Naive thymus-derived CD8-positive, alpha-beta T cell (primary cell): ENCODE results near the gene SIPA1L3. TPM values are rescaled to one million over a fixed set of nuclear protein-coding genes. Genes with fewer than 3 reads are reported as not detected.

Source experiments
- ATAC-seq, 2 donors: fragments of 150-1000 bp; cut with Tn5 transposase in 1 of 2; sonication (Bioruptor Pico), chemical (Tn5 transposase) in 1 of 2; 1 replicate in 1 of 2; 2 replicates in 1 of 2; pipeline ENCODE4 v1.10.0; 2021; ENCODE audit warnings: mild to moderate bottlenecking in 2 of 2, moderate library complexity in 2 of 2
- POLR2A ChIA-PET: fragments of 350-600 bp; sonication (Branson Sonifier 250); formaldehyde crosslinking; loops from one replicate; lab custom pipeline; 2021; ENCODE audit warnings: antibody characterized with exemption; lab: Charles Lee
- DNase-seq, 10 donors: peaks; one replicate each; pipeline versions ENCODE4 v3.0.0 to v3.0.0-alpha.2; 2020 to 2022
- H3K27ac Mint-ChIP-seq, 10 donors: one replicate each; pipeline ENCODE4 v1.8.0; 2020 to 2022; ENCODE audit warnings: mild to moderate bottlenecking in 10 of 10, mixed read lengths in 10 of 10, moderate library complexity in 4 of 10, inconsistent platforms in 1 of 10
- H3K27me3 Mint-ChIP-seq, 5 donors: one replicate each; pipeline ENCODE4 v1.8.0; 2021 to 2022; ENCODE audit warnings: mixed read lengths in 5 of 5
- H3K36me3 Mint-ChIP-seq, 3 donors: one replicate each; pipeline ENCODE4 v1.8.0; 2020 to 2022; ENCODE audit warnings: mixed read lengths in 3 of 3, mild to moderate bottlenecking in 2 of 3, inconsistent platforms in 1 of 3
- H3K4me1 Mint-ChIP-seq, 4 donors: one replicate each; pipeline ENCODE4 v1.8.0; 2021 to 2022; ENCODE audit warnings: mixed read lengths in 4 of 4
- H3K4me3 Mint-ChIP-seq, 10 donors: one replicate each; pipeline ENCODE4 v1.8.0; 2020 to 2022; ENCODE audit warnings: mild to moderate bottlenecking in 10 of 10, mixed read lengths in 10 of 10, moderate library complexity in 6 of 10, inconsistent platforms in 1 of 10
- H3K9me3 Mint-ChIP-seq, 9 donors: one replicate each; pipeline ENCODE4 v1.8.0; 2020 to 2022; ENCODE audit warnings: mixed read lengths in 9 of 9, mild to moderate bottlenecking in 3 of 9, inconsistent platforms in 1 of 9, moderate library complexity in 1 of 9
- polyA plus RNA-seq, 3 donors: library from polyadenylated mRNA; unstranded; fragments of 300-500 nt; fragmentation: Illumina TruSeq; gene quantifications; one replicate each; pipeline ENCODE4 v1.2.3, GENCODE V29; 2021
- total RNA-seq, 8 experiments: library from RNA in 2 of 8; stranded (reverse) in 2 of 8; gene quantifications; one replicate each; pipeline ENCODE4 v1.2.3 and lab custom pipeline; 2021 to 2026

Gene SIPA1L3
- total and polyA plus RNA-seq, 5 experiments from 2014 or later = 0.66 to 34.5 (median 1.6) TPM

DNA sequence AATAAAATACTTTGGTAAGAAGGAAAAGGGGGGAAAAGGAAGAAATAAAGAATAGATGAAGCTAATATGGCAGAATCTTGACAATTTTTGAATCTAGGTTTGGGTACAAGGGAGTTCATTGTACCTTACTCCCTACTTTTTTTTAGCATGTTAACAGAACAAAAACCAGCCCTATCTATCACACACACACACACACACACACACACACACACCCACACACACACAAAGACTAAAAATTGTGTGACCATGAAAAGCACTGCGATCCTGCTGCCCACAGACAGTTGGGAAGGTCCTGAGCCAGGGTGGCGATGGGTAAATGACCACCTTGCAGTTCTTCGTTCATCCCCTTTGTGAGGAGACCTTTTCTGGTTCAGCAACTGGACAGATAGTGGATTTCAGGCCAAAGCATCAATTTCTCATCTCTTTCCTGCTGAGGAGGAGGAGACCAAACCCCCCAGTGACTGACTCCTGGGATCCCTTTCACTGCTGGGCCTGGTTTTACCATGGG lies 91.8 kb downstream of the SIPA1L3 start:
- Mint-ChIP-seq H3K4me1 (peaks cover 12 to 38% (median 25%) of the 10 kb centered on the region in 4 donors), H3K27me3 (no peaks in the 10 kb centered on the region), H3K4me3 (no peak overlapping the region), H3K9me3 (no peaks in the 10 kb centered on the region), H3K36me3 (peaks cover 0 to 8% (median 7%) of the 10 kb centered on the region in 3 donors), H3K27ac (peak overlapping the region in 1 of 10 donors; percentile 82)
- ATAC-seq = no peak
- POLR2A ChIA-PET = no interaction called here
- DNase-seq = no peak

DNA sequence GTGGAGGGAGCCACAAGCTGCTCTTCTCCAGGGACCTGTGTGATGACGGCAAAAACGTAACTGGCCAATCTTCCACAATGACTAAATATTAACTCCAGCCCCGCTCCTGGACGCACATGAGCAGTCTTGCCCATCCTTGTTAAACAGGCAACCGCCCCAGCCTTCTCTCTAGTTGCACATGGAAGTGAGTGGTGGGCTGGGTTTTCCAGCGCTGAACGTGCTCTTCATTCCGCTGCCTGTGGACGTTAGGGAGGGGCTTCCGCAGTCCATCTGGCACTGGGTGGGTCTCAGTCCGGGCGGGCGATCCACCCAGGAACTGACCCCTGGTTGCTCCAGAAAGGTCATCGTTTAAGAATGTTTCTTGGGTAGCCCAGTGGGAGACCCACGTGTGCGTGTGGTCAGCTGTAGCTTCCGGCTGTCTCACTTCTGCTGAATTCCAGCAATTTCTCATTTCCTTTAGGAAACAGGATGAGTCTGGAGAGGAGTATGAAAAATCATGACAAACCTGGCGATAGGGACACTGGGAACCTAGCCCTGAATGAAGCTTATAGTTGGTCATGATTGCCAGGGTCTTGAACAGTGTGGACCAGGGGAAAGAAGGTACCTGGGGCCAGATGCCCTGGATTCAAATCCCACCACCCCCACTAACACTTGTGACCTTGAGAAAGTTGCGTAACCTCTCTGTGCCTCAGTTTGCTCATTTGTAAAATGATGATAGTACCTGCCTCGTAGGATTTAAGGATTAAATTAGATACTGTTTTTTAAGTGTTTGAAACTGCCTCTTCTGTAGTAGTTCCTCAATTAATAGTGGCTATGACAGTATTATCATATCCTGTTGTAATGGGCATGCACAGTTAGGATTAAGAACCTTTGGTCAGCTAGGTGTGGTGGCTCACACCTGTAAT lies 92.6 kb downstream of the SIPA1L3 start:
- POLR2A ChIA-PET = interaction anchor here (0.7 kb wide), 1 partner anchor 13 kb away, joined by 9 read pairs; no protein-coding TSS in a partner anchor
- H3K4me3 Mint-ChIP-seq = no peak overlapping the region
- H3K27me3 Mint-ChIP-seq = no peaks in the 10 kb centered on the region
- no peak overlapping the region for H3K27ac Mint-ChIP-seq
- DNase-seq = no peak
- no peak for ATAC-seq
- H3K4me1 Mint-ChIP-seq = peaks cover 10 to 35% (median 24%) of the 10 kb centered on the region in 4 donors
- no peaks in the 10 kb centered on the region for H3K9me3 Mint-ChIP-seq
- H3K36me3 Mint-ChIP-seq = peaks cover 0 to 7% (median 3%) of the 10 kb centered on the region in 3 donors

DNA sequence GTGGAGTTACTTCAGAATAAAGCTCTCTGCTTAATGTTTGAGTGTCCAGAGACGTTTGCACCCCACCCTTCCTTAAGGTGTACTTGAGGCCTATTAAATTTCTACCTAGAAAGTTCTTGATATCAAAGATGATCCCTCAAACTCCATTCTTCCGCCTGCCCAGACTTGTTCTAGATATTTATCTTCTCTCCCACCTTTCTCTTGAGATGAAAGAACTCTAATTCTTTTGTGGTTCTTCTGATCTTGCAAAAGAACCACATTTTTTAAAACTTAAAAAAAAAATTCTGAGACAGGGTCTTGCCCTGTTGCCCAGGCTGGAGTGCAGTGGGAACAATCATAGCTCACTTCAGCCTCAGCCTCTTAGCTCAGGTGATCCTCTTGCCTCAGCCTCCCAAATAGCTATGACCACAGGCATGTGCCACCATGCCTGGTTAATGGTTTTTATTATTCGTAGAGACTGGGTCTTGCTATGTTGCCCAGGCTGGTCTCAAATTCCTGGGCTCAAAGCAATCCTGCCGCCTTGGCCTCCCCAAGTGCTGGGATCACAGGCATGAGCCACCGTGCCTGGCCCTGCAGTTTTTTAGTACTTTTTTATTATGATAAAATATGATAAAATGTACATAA lies 94.3 kb downstream of the SIPA1L3 start:
- H3K4me1 Mint-ChIP-seq = peaks cover 9 to 48% (median 21%) of the 10 kb centered on the region in 4 donors
- POLR2A ChIA-PET = interaction anchor here (0.5 kb wide), 1 partner anchor 134 kb away, joined by 3 read pairs; no protein-coding TSS in a partner anchor
- DNase-seq (no peak), ATAC-seq (no peak)
- H3K27me3 Mint-ChIP-seq = no peaks in the 10 kb centered on the region
- no peaks in the 10 kb centered on the region for H3K9me3 Mint-ChIP-seq
- H3K4me3 Mint-ChIP-seq = no peak overlapping the region
- no peaks in the 10 kb centered on the region for H3K36me3 Mint-ChIP-seq
- no peak overlapping the region for H3K27ac Mint-ChIP-seq

DNA sequence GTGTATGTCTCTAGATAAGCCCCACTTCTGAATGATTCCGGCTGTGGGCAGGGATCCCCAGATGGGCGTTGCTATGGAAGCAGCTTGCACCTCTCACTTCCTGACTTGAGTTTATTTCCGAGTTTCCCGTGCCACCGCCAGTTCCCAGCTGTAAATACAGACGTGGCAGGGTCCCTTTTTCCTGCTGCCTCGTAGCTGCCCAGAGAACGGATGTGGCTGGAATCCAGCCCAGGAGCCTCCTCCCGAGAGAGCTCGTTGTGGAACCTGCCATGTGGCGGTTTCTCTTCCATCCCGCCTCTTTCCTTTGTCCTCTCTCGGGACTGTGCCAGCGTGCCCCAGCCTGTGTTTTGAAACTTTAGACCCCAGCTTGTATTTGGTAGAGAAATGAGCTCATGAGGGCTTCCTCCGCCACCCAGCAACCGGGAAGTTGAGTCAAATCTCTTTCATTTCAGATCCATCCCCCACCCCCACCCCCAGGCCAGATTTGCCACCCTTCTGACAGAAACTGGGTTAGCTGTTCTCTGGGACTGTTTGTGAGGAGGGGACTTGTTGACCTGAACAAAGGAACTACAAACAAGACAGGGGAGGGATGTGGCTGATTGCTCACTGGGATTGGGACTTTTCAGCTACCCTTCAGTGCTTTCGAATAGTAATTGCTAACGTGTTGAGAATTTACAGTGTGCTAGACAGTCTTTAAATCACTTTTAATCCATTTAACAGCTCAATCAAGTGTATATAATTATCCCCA lies 96.6 kb downstream of the SIPA1L3 start:
- POLR2A ChIA-PET = interaction anchor here (0.6 kb wide), 1 partner anchor 1950 kb away, joined by 7 read pairs; no protein-coding TSS in a partner anchor
- Mint-ChIP-seq H3K27me3 (no peaks in the 10 kb centered on the region), H3K4me1 (peaks cover 13 to 54% (median 24%) of the 10 kb centered on the region in 4 donors), H3K4me3 (no peak overlapping the region), H3K27ac (no peak overlapping the region), H3K9me3 (no peaks in the 10 kb centered on the region), H3K36me3 (peaks cover 0 to 6% (median 0%) of the 10 kb centered on the region in 3 donors)
- ATAC-seq (no peak), DNase-seq (no peak)

GRCh38 chr19:38004186-38004520 lies 97.1 kb downstream of the SIPA1L3 start:
- peaks cover 15 to 50% (median 20%) of the 10 kb centered on the region in 4 donors for H3K4me1 Mint-ChIP-seq
- H3K36me3 Mint-ChIP-seq = peaks cover 0 to 6% (median 0%) of the 10 kb centered on the region in 3 donors
- ATAC-seq (no peak), DNase-seq (no peak)
- H3K27me3 Mint-ChIP-seq = no peaks in the 10 kb centered on the region
- no peak overlapping the region for H3K4me3 Mint-ChIP-seq
- no peaks in the 10 kb centered on the region for H3K9me3 Mint-ChIP-seq
- H3K27ac Mint-ChIP-seq = no peak overlapping the region
- POLR2A ChIA-PET = no interaction called here

DNA sequence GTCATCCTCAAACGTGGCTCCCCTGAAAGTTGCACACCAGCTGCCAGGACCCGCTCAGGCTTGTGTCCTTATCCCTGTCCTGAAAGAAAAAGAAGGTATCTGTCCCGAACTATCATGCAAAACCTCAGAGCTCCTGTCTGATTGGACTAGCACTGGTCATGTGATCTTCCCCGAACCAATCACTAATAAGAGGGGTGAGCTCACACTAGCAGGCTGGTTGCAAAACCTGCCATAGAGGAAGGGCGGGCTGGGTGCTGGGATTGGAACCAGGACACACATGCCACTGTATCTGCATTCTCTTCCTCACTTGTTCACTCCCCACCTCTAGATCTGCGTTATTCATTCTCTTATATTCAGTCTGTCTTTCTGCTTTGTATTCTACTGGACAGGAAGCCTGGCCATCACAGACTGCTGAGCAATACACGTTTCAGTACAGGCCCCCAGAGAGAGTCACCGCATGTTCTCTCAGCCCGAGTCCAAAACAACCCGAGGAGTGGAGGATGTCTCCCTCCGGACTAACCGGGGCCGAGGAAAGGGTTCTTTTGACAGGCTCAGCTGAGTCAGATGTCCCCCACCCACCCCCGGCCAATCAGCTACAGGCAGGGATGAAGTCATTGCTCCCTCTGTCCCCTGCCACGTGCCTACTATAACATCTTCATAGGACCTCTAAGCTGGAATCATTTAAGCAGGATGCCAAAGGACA lies 97.7 kb downstream of the SIPA1L3 start:
- POLR2A ChIA-PET = no interaction called here
- Mint-ChIP-seq H3K4me3 (no peak overlapping the region), H3K36me3 (peaks cover 0 to 9% (median 0%) of the 10 kb centered on the region in 3 donors), H3K27ac (no peak overlapping the region), H3K4me1 (peaks cover 15 to 50% (median 18%) of the 10 kb centered on the region in 4 donors), H3K27me3 (no peaks in the 10 kb centered on the region), H3K9me3 (no peaks in the 10 kb centered on the region)
- ATAC-seq (no peak), DNase-seq (no peak)

DNA sequence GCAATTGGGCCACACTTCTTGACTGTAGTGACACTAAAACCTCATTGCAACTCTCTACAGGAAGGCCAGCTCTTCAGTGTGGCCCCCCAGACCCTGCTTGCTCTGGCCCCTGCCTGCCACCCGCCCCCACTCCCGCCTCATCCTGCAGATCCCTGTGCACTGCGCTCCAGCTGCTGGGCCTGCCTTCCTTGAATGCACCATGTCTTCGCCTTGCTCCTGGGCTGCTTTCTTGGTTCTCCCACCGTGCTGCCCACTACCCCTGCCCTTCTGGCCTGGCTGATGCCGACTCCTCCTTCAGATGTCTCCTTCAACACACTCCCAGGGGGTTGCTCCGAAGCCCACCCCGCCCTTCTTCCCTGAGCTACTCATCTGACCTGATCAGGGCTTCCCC lies 98.2 kb downstream of the SIPA1L3 start:
- Mint-ChIP-seq H3K4me1 (peaks cover 15 to 51% (median 20%) of the 10 kb centered on the region in 4 donors), H3K36me3 (peaks cover 0 to 9% (median 0%) of the 10 kb centered on the region in 3 donors), H3K27me3 (no peaks in the 10 kb centered on the region), H3K4me3 (no peak overlapping the region), H3K9me3 (no peaks in the 10 kb centered on the region), H3K27ac (peak overlapping the region in 5 of 10 donors; percentile 33 to 57 (median 36))
- POLR2A ChIA-PET = interaction anchor here (0.8 to 1.1 kb wide), 2 partner anchors 9 to 1952 kb away, joined by 3 to 4 read pairs; no protein-coding TSS in a partner anchor
- ATAC-seq (no peak), DNase-seq (no peak)

DNA sequence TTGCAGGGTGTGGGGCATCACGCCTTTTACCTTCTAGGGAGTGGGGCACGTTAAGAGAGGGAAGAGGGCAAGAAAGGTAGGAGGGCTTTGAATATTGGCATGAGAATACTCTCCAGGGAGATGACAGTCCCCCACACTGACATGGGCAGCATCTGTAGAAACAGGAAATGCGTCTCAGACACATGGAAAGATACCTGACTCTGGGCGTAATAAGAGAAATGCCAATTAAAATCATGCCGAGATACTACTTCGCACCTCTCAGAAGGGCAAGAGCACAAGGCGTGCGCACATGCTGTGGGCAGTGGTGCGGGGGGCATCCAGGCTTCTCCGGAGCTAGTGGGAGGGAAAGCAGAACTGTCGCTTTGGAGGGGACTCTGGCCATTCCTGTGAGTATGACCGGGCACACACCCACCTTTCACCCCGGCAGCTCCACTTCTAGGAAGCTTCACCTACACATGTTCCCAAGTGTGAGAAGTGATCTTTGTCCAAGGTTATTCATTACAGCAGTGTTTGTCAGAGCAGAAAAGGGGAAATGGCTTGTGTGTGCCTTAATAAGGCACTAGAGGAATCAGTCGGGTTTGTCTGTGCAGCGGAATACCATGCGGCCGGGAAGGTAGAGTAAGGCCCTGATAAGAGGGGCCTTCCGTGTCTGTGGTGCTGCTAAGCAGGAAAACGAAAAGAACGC lies 99.5 kb downstream of the SIPA1L3 start:
- POLR2A ChIA-PET = interaction anchor here (1.1 kb wide), 1 partner anchor 8 kb away, joined by 4 read pairs; no protein-coding TSS in a partner anchor
- peak in 1 of 2 donors; percentile 47 for ATAC-seq
- peaks cover 16 to 44% (median 18%) of the 10 kb centered on the region in 4 donors for H3K4me1 Mint-ChIP-seq
- no peak for DNase-seq
- peak overlapping the region in 1 of 10 donors; percentile 33 for H3K4me3 Mint-ChIP-seq
- no peaks in the 10 kb centered on the region for H3K9me3 Mint-ChIP-seq
- H3K36me3 Mint-ChIP-seq = peaks cover 0 to 9% (median 0%) of the 10 kb centered on the region in 3 donors
- peak overlapping the region in 4 of 10 donors; percentile 26 to 75 (median 44) for H3K27ac Mint-ChIP-seq
- H3K27me3 Mint-ChIP-seq = no peaks in the 10 kb centered on the region

DNA sequence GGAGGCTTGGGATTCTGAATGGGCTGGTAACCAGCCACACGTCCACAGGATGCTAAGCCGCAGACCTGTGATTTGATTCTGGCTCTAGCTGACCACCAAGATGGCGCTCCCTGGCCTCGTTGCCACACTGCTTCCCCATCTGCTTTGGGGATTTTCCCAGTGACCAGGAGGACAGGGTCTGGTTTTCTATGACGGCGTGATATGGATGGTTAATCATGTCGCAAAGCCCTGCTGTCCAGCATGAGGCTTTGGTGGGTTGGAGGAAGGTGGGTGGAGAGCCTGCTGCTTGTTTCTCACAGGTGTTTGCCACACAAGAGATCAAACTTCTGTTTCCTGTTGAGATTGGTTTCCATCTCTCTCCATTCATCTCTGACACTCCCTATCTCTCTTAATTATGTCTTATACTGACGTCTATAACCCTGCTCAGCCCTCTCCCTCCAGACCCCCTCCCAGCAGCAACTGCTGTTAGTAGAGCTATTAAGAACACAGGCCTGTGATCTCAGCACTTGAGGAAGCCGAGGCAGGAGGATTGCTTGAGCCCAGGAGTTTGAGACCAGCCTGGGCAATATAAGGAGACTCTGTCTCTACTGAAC lies 102.7 kb downstream of the SIPA1L3 start:
- Mint-ChIP-seq H3K27me3 (no peaks in the 10 kb centered on the region), H3K4me3 (peak overlapping the region in 1 of 10 donors; percentile 28), H3K4me1 (peaks cover 14 to 40% (median 16%) of the 10 kb centered on the region in 4 donors), H3K36me3 (peaks cover 0 to 11% (median 0%) of the 10 kb centered on the region in 3 donors), H3K27ac (peak overlapping the region in 5 of 10 donors; percentile 15 to 72 (median 56)), H3K9me3 (no peaks in the 10 kb centered on the region)
- POLR2A ChIA-PET = no interaction called here
- ATAC-seq (peak in 1 of 2 donors; percentile 23), DNase-seq (no peak)

- no peak for DNase-seq
- Mint-ChIP-seq H3K9me3 (no peaks in the 10 kb centered on the region), H3K27ac (peak overlapping the region in 6 of 10 donors; percentile 1 to 87 (median 42)), H3K4me1 (peaks cover 9 to 29% (median 13%) of the 10 kb centered on the region in 4 donors), H3K4me3 (no peak overlapping the region), H3K27me3 (no peaks in the 10 kb centered on the region), H3K36me3 (peaks cover 0 to 14% (median 0%) of the 10 kb centered on the region in 3 donors)
- no peak for ATAC-seq
- POLR2A ChIA-PET = interaction anchor here (0.6 kb wide), 1 partner anchor 87 kb away, joined by 4 read pairs; no protein-coding TSS in a partner anchor
These were observed 104.4 kb downstream of the SIPA1L3 start for GRCh38 chr19:38011426-38011825.

GRCh38 chr19:38012290-38012689 lies 105.3 kb downstream of the SIPA1L3 start:
- Mint-ChIP-seq H3K4me3 (no peak overlapping the region), H3K36me3 (peaks cover 0 to 12% (median 0%) of the 10 kb centered on the region in 3 donors), H3K9me3 (no peaks in the 10 kb centered on the region), H3K4me1 (peaks cover 6 to 26% (median 11%) of the 10 kb centered on the region in 4 donors), H3K27me3 (no peaks in the 10 kb centered on the region), H3K27ac (peak overlapping the region in 2 of 10 donors; percentile 5 to 87)
- ATAC-seq (no peak), DNase-seq (no peak)
- POLR2A ChIA-PET = interaction anchor here (0.6 kb wide), 1 partner anchor 86 kb away, joined by 4 read pairs; no protein-coding TSS in a partner anchor
